Epithelial cell of esophagus (primary cell): Measurements from ENCODE around the gene TTC1.
"Not testable (repeated sequence)": the region's sequence is repeated elsewhere in the genome, so short reads cannot be mapped to it uniquely, and the experiment has no call there.

Experiments used
- DNase-seq: peaks from one replicate; pipeline ENCODE4 v3.0.0; 2010; ENCODE audit warnings: low read depth
- H3K4me3 ChIP-seq: 2 replicates; pipeline ENCODE4 v1.5.1; 2011; ENCODE audit warnings: mild to moderate bottlenecking, low read length, control low read depth
- CTCF ChIP-seq: IDR thresholded peaks from 2 replicates; pipeline ENCODE4 v1.5.1; 2011; ENCODE audit warnings: low read depth, mild to moderate bottlenecking, low read length, control low read depth, inconsistent platforms; ENCODE audit not compliant: insufficient read depth; ENCODE audit errors: missing control alignments

The TTC1 gene, protein sequence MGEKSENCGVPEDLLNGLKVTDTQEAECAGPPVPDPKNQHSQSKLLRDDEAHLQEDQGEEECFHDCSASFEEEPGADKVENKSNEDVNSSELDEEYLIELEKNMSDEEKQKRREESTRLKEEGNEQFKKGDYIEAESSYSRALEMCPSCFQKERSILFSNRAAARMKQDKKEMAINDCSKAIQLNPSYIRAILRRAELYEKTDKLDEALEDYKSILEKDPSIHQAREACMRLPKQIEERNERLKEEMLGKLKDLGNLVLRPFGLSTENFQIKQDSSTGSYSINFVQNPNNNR

DNA sequence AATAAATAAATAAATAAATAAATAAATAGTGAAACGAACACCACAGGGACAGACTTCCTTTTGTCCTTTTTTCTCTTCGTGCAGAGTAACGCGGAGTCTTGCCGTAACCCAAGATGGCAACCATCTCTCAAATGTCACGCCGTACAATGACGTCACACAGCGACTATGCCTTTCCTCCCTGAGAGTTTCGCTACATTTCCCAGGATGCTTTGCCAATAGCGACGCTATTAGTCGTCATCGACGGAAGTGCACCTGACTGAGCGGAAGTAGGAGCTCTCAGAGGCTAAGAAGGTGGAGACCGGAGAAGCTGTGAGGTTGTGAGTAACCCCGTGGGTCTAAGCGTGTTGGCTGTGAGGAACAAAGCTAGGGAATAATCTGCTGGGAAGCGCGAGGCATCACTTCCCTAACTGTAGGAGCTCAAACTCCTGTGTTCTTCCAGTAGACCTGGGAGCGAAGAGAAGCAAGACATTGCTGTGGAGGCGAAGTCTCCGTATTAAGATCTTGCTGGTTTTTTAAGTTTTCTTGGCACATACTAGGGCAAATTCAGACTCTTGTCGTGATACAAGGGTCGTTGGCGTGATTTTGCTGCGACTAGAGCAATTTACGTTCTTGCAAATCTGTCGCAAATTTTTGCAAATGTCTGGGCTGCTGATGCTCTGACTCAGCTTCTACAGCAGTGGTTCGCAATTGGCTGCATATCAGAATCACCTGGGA lies at the start of gene TTC1:
Gene TTC1 (plus strand): TSS at position 263 of the 714 bp plus-strand sequence. CDS start 1,390 bp downstream, outside the sequence.
- TF ChIP-seq CTCF: no peak
- DNase-seq: peak; percentile 100

GRCh38 chr5:159961176-159962160 lies 47.5 kb upstream of the TTC1 start:
- no peak overlapping the region for H3K4me3 ChIP-seq
- TF ChIP-seq CTCF: no peak
- no peak for DNase-seq

More for the DNA sequence above, at the start of gene TTC1:
- peak within 1 kb of the TSS; percentile 77 for H3K4me3 ChIP-seq

DNA sequence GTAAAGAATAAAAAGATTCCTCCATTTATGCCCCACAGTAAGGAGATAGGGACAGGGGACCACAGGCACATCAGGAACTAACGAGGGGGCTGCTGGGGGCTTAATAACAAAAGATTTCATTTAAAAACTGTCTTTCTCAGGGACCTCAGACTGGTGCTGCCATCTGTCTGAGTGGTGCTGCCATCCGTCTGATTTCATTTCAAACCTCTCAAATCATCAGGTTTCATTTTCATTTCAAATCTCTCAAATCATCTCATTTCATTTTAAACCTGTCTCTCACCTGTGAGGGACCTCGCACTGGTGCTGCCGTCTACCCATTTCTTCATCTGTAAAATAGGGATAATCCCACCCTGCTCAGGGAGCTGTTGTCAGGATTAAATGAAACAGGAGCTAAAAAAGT lies 46.7 kb upstream of the TTC1 start:
- H3K4me3 ChIP-seq: no peak overlapping the region
- no peak for TF ChIP-seq CTCF
- DNase-seq: no peak

- no peak for DNase-seq
- no peak overlapping the region for H3K4me3 ChIP-seq
- TF ChIP-seq CTCF: no peak
These were observed 45.0 kb upstream of the TTC1 start for GRCh38 chr5:159963935-159964334.

GRCh38 chr5:159965031-159965837 lies 43.7 kb upstream of the TTC1 start:
- peak; percentile 63 for DNase-seq
- TF ChIP-seq CTCF: peak; percentile 75
- H3K4me3 ChIP-seq: no peak overlapping the region

GRCh38 chr5:159965838-159966128 lies 43.2 kb upstream of the TTC1 start:
- DNase-seq, H3K4me3 ChIP-seq: not testable (repeated sequence)
